ENCODE results near the gene ELAPOR2.
"Not testable (repeated sequence)": the region's sequence is repeated elsewhere in the genome, so short reads cannot be mapped to it uniquely, and the experiment has no call there.

ELAPOR2 gene, protein sequence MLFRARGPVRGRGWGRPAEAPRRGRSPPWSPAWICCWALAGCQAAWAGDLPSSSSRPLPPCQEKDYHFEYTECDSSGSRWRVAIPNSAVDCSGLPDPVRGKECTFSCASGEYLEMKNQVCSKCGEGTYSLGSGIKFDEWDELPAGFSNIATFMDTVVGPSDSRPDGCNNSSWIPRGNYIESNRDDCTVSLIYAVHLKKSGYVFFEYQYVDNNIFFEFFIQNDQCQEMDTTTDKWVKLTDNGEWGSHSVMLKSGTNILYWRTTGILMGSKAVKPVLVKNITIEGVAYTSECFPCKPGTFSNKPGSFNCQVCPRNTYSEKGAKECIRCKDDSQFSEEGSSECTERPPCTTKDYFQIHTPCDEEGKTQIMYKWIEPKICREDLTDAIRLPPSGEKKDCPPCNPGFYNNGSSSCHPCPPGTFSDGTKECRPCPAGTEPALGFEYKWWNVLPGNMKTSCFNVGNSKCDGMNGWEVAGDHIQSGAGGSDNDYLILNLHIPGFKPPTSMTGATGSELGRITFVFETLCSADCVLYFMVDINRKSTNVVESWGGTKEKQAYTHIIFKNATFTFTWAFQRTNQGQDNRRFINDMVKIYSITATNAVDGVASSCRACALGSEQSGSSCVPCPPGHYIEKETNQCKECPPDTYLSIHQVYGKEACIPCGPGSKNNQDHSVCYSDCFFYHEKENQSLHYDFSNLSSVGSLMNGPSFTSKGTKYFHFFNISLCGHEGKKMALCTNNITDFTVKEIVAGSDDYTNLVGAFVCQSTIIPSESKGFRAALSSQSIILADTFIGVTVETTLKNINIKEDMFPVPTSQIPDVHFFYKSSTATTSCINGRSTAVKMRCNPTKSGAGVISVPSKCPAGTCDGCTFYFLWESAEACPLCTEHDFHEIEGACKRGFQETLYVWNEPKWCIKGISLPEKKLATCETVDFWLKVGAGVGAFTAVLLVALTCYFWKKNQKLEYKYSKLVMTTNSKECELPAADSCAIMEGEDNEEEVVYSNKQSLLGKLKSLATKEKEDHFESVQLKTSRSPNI

DNA sequence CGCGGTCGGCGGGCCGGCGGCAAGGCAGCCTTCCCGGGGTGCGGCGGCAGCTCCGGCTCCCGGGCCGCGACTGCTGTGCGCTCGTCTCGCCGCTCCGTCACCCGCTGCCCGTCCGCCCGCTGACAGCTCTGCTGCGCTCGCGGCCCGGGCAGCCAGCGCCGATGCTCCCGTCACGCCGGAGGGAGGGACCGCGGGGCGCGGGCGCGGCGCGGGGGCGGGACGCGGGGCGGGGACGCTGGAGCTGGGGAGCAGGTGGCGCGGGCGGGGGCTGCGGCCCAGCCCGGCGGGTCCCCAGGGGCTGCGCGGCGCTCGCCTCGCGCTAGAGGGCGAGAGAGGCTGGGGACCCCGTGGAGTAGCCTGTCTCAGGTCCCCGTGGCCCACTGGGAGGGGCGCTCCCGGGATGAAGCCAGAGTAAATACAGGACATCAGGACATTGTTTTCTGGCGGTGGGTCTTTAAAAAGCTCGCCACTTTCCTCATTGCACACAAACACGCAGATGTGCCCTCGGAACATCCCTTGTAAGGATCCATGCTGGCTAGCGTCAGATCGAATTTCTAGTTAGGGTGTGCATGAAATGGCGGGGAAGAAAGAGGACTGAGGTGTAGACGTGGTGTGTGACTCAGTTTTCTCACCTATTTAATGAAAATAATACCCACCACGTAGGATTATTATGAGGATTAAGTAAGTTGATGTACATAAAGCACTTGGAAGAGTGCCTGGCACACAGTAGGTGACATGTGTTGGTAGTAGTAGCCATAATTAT, at the start of gene ELAPOR2:
ELAPOR2 (minus strand) TSS at position 130 of the 763 bp plus-strand sequence. CDS start 141 bp downstream, outside the sequence.
- in situ Hi-C loops (cut with MboI; ENCODE audit: low sequenced_read_pairs): no loop called here

GRCh38 chr7:87107949-87108776, 48.7 kb upstream of the ELAPOR2 start:
- in situ Hi-C loops (cut with MboI; ENCODE audit: low sequenced_read_pairs): no loop called here

- in situ Hi-C loops (cut with MboI; ENCODE audit: low sequenced_read_pairs): no loop called here
Observed at GRCh38 chr7:87106974-87107612, 47.6 kb upstream of the ELAPOR2 start.

DNA sequence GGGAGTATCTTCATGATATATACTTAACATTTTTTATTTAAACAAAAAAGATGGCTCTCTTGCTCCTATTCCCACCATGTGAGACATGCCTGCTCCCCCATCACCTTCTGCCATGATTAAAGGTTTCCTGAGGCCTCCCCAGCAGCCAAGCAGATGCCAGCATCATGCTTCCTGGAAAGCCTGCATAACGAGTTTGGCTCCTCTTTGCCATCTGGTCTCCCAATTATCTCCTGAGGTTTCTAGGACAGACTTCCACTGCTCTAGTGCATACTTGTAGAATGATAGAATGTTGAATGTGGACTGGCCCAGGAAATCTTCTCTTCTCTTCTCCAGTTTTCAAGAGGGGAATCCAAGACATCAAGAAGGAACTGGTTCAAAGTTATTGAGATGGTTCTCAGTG, 45.9 kb upstream of the ELAPOR2 start:
- in situ Hi-C loops (cut with MboI; ENCODE audit: low sequenced_read_pairs): no loop called here

- in situ Hi-C loops (cut with MboI; ENCODE audit: low sequenced_read_pairs): no loop called here
Observed at GRCh38 chr7:87100326-87100725, 40.9 kb upstream of the ELAPOR2 start.

GRCh38 chr7:87097375-87097774, 37.9 kb upstream of the ELAPOR2 start:
- in situ Hi-C loops (cut with MboI; ENCODE audit: low sequenced_read_pairs): not testable (repeated sequence)

- in situ Hi-C loops (cut with MboI; ENCODE audit: low sequenced_read_pairs): no loop called here
Observed at GRCh38 chr7:87094322-87094721, 34.9 kb upstream of the ELAPOR2 start.

DNA sequence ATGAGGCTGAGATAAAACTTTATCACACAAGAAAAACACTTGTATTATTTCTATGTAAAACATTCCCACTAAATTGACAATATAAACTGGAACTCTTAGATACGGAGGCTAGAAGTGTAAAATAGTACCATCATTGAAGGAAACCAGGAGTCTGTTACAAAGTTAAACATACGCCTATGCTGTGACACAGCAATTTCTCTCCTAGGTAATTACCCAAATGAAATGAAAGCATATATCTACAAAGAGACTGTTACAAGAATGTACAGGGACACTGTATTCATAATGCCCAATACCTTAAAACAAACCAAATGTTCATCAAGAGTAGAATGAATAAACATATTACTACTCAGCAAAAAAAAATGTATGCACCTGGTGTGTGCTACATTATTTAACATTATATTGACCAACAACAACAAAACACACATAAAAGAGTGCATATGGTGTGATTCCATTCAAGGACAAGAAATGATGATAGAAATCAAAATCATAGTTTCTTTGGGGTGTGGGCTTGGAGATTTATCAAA, 33.2 kb upstream of the ELAPOR2 start:
- in situ Hi-C loops (cut with MboI; ENCODE audit: low sequenced_read_pairs): no loop called here

GRCh38 chr7:87091487-87092066, 32.1 kb upstream of the ELAPOR2 start:
- in situ Hi-C loops (cut with MboI; ENCODE audit: low sequenced_read_pairs): no loop called here

- in situ Hi-C loops (cut with MboI; ENCODE audit: low sequenced_read_pairs): no loop called here
Observed at GRCh38 chr7:87083865-87084519, 24.5 kb upstream of the ELAPOR2 start.

GRCh38 chr7:87082675-87083074, 23.2 kb upstream of the ELAPOR2 start:
- in situ Hi-C loops (cut with MboI; ENCODE audit: low sequenced_read_pairs): no loop called here

DNA sequence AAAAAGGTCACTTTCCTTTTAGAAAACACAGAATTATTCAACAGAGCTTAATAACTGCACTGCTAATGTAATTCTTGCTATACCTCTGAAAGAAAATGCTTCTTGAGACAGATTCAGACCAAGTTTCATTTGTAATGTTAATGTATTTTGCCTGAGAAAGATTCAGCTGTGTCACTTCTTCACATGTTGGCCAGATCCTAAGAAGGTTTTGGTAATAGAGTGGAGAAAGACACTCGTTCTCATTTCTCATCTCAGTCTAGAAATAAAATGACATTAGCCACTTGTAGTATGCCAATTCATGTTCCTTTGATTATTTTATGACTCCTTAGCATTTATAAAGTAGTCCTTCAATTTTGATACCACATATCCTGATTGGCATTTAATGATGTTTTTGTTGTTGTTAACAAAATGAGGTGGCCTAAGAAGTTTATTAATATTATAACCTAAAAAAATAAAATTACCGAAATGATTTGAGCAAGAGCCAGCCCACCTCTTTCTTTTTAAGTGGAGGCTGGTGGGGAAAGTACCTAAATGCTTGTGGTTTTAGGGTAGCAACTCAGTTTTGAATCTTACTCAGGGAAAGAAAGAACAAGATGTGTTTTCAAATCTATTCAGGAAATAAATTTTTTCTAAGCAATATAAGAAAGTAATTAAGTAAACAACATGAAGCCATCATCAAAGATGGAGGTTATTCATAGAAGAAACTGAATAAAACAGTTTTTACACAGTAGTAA, 16.4 kb upstream of the ELAPOR2 start:
- in situ Hi-C loops (cut with MboI; ENCODE audit: low sequenced_read_pairs): no loop called here

DNA sequence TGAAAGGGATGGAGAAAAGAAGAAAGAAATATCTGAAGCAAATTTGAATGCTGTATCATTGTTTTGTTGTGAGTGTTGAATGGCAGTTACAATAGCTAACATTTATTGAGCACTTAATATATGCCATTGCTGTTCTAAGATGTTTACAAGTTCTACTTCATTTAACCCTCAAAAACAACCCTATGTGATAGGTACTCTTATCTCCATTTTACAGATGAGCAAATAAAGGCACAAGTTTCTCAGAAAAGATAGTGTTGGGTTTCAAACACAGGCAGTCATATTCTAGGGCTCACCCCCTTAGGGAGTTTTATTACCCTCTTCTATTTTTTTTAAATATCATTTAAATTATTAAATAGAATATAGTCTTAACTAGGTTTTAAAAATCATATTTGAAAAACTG, 8.3 kb upstream of the ELAPOR2 start:
- in situ Hi-C loops (cut with MboI; ENCODE audit: low sequenced_read_pairs): no loop called here

- in situ Hi-C loops (cut with MboI; ENCODE audit: low sequenced_read_pairs): no loop called here
Observed at GRCh38 chr7:87060288-87060537, 759 bp upstream of the ELAPOR2 start.

GRCh38 chr7:87058744-87059524, 520 bp downstream of the ELAPOR2 start:
- in situ Hi-C loops (cut with MboI; ENCODE audit: low sequenced_read_pairs): no loop called here

DNA sequence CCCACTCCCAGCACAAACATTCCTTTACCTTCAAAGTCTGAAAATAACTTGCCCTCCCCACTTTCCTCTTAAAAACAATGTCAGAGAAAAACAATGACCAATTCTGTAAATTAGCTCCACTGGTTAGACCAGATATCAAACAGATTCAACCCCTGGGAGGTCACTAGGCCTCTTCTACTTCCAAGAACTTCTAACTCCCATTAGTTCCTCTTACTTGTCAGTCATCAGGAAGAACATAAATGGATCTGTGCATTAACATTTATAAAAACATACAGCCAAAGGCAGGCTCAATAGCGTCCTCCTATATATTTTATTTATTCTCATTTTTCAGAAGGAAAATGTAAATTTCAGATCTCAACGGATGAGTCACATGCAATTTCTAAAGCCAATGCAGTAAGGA, 2.2 kb downstream of the ELAPOR2 start:
- in situ Hi-C loops (cut with MboI; ENCODE audit: low sequenced_read_pairs): no loop called here

- in situ Hi-C loops (cut with MboI; ENCODE audit: low sequenced_read_pairs): no loop called here
Observed at GRCh38 chr7:87056346-87056745, 3.1 kb downstream of the ELAPOR2 start.
